ENCODE results near the gene MAPKBP1. TPM values are rescaled to one million over a fixed set of nuclear protein-coding genes. Genes with fewer than 3 reads are reported as not detected.

MAPKBP1 gene
- total RNA-seq, 3 donors from 2014 or later (not counting 1 experiment from before 2014, with no cell fraction given), result 44.8 to 55.4 (median 49.0) TPM

GRCh38 chr15:41823502-41823901 is 49.2 kb downstream of the MAPKBP1 start:
- peaks cover 32% of the 10 kb centered on the region for H3K36me3 ChIP-seq (ENCODE audit: control insufficient read depth, insufficient read depth, low read length)
- no peaks in the 10 kb centered on the region for H3K27me3 Mint-ChIP-seq (ENCODE audit: low read depth in 2 of 2)
- no peaks in the 10 kb centered on the region for H3K9me3 Mint-ChIP-seq
- no peak overlapping the region for H3K27ac ChIP-seq (ENCODE audit: low read length)
- no peak overlapping the region for H3K4me3 ChIP-seq (ENCODE audit: low read length)
- no peak overlapping the region for H3K4me3 Mint-ChIP-seq
- no peak overlapping the region for H3K27ac Mint-ChIP-seq
- DNase-seq (no peak), ATAC-seq (no peak)
- 97% methylated on average over 10 of the region's 11 CpGs for WGBS (ENCODE audit: insufficient coverage)
- peaks cover 10% of the 10 kb centered on the region for H3K4me1 ChIP-seq (ENCODE audit: control insufficient read depth, insufficient read depth, low read length)
- intact Hi-C loops (cut with micrococcal nuclease), result no loop called here
- no peaks in the 10 kb centered on the region for H3K9me3 ChIP-seq (ENCODE audit: control insufficient read depth, insufficient read depth, low read length)
- H3K4me1 Mint-ChIP-seq, result peaks cover 3 to 4% of the 10 kb centered on the region in 2 donors
- H3K36me3 Mint-ChIP-seq, result no peaks in the 10 kb centered on the region
- no peaks in the 10 kb centered on the region for H3K27me3 ChIP-seq (ENCODE audit: control insufficient read depth, insufficient read depth, low read length)
- TF ChIP-seq CTCF (IDR thresholded peaks at IDR 0.05), result no peak

- H3K27me3 Mint-ChIP-seq (ENCODE audit: low read depth in 2 of 2), result no peaks in the 10 kb centered on the region
- Histone ChIP-seq H3K27me3 (ENCODE audit: control insufficient read depth, insufficient read depth, low read length) (no peaks in the 10 kb centered on the region), H3K27ac (ENCODE audit: low read length) (no peak overlapping the region), H3K4me3 (ENCODE audit: low read length) (no peak overlapping the region), H3K9me3 (ENCODE audit: control insufficient read depth, insufficient read depth, low read length) (no peaks in the 10 kb centered on the region), H3K36me3 (ENCODE audit: control insufficient read depth, insufficient read depth, low read length) (peaks cover 26% of the 10 kb centered on the region), H3K4me1 (ENCODE audit: control insufficient read depth, insufficient read depth, low read length) (peaks cover 10% of the 10 kb centered on the region)
- 95% methylated on average over 19 of the region's 19 CpGs for WGBS (ENCODE audit: insufficient coverage)
- no peaks in the 10 kb centered on the region for H3K36me3 Mint-ChIP-seq
- H3K4me3 Mint-ChIP-seq, result no peak overlapping the region
- peaks cover 10 to 11% of the 10 kb centered on the region in 2 donors for H3K4me1 Mint-ChIP-seq
- no peak for DNase-seq
- no peaks in the 10 kb centered on the region for H3K9me3 Mint-ChIP-seq
- intact Hi-C loops (cut with micrococcal nuclease), result no loop called here
- H3K27ac Mint-ChIP-seq, result no peak overlapping the region
- no peak for TF ChIP-seq CTCF (IDR thresholded peaks at IDR 0.05)
- ATAC-seq, result no peak
Observed at GRCh38 chr15:41824062-41824745, 49.9 kb downstream of the MAPKBP1 start.

GRCh38 chr15:41825145-41825544 is 50.9 kb downstream of the MAPKBP1 start:
- Mint-ChIP-seq H3K27ac (no peak overlapping the region), H3K9me3 (no peaks in the 10 kb centered on the region), H3K27me3 (ENCODE audit: low read depth in 2 of 2) (no peaks in the 10 kb centered on the region), H3K36me3 (no peaks in the 10 kb centered on the region), H3K4me3 (no peak overlapping the region), H3K4me1 (peaks cover 11 to 13% of the 10 kb centered on the region in 2 donors)
- no peaks in the 10 kb centered on the region for H3K9me3 ChIP-seq (ENCODE audit: control insufficient read depth, insufficient read depth, low read length)
- 96% methylated on average over 9 of the region's 10 CpGs for WGBS (ENCODE audit: insufficient coverage)
- no peak overlapping the region for H3K4me3 ChIP-seq (ENCODE audit: low read length)
- DNase-seq (no peak), ATAC-seq (no peak)
- intact Hi-C loops (cut with micrococcal nuclease), result loop anchor here (5.0 kb wide), 1 partner anchor 77 kb away; no protein-coding TSS in a partner anchor
- H3K27me3 ChIP-seq (ENCODE audit: control insufficient read depth, insufficient read depth, low read length), result no peaks in the 10 kb centered on the region
- TF ChIP-seq CTCF (IDR thresholded peaks at IDR 0.05), result no peak
- H3K27ac ChIP-seq (ENCODE audit: low read length), result no peak overlapping the region
- H3K4me1 ChIP-seq (ENCODE audit: control insufficient read depth, insufficient read depth, low read length), result peaks cover 10% of the 10 kb centered on the region
- peaks cover 26% of the 10 kb centered on the region for H3K36me3 ChIP-seq (ENCODE audit: control insufficient read depth, insufficient read depth, low read length)

All from natural killer cell (primary cell).